SK-N-MC (cell line): Measurements from ENCODE around the gene LAMA3.

ENCODE experiments used
- DNase-seq: peaks from one replicate; pipeline ENCODE4 v3.0.0-alpha.2; 2011; ENCODE audit warnings: low read depth, low spot score
- H3K27ac ChIP-seq: fragments of 200-600 bp; sonication (generic); 2 replicates; pipeline ENCODE4 v1.5.1; 2016; ENCODE audit warnings: mixed run types
- H3K36me3 ChIP-seq: fragments of 200-600 bp; sonication (generic); 2 replicates; pipeline ENCODE4 v1.6.1; 2017; ENCODE audit warnings: antibody characterized with exemption, low read length, mixed read lengths; ENCODE audit not compliant: insufficient read depth
- H3K4me3 ChIP-seq: fragments of 200-600 bp; sonication (generic); 2 replicates; pipeline ENCODE4 v1.5.1; 2016
- H3K9ac ChIP-seq: fragments of 200-600 bp; sonication (generic); 2 replicates; pipeline ENCODE4 v1.8.0; 2017; ENCODE audit warnings: mixed run types, mixed read lengths; ENCODE audit not compliant: insufficient read length
- H3K9me3 ChIP-seq: fragments of 200-600 bp; sonication (generic); 2 replicates; pipeline ENCODE4 v1.6.1; 2017; ENCODE audit warnings: low read depth, mild to moderate bottlenecking, antibody characterized with exemption, low read length, moderate library complexity, mixed read lengths
- EZH2 ChIP-seq: fragments of 200-600 bp; sonication (generic); IDR thresholded peaks from one replicate; pipeline ENCODE4 v1.6.1; 2017; ENCODE audit warnings: antibody characterized with exemption
- FOXP2 ChIP-seq: optimal IDR thresholded peaks from 2 replicates; pipeline ENCODE3; 2011; ENCODE audit warnings: mild to moderate bottlenecking, moderate library complexity; ENCODE audit not compliant: insufficient read depth; ENCODE audit errors: extremely low read length, control extremely low read depth
- POLR2AphosphoS5 ChIP-seq: IDR thresholded peaks from 2 replicates; pipeline ENCODE4 v1.6.1; 2012; ENCODE audit warnings: mild to moderate bottlenecking, low read depth, low read length, borderline replicate concordance

Gene LAMA3

DNA sequence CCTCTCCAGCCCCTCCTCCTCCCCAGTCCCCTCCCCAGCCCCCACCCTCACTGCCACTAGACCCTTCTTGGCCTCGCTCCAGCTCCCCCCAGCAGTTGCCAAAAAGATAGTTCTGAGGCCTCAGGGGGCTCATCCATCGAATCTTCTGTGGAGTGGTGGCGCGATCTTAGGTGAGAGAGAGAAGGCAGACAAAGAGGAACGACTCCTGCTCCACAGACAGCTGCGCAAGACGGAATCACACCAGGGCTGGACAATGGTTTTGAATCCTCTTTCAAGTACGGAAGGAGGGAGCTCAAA lies 68.1 kb downstream of the LAMA3 start:
- H3K36me3 ChIP-seq, result no peaks in the 10 kb centered on the region
- no peak overlapping the region for H3K4me3 ChIP-seq
- no peak overlapping the region for H3K9ac ChIP-seq
- no peak for DNase-seq
- H3K9me3 ChIP-seq, result no peaks in the 10 kb centered on the region
- no peak for TF ChIP-seq FOXP2
- no peak for TF ChIP-seq EZH2
- TF ChIP-seq POLR2AphosphoS5, result no peak
- no peak overlapping the region for H3K27ac ChIP-seq

DNA sequence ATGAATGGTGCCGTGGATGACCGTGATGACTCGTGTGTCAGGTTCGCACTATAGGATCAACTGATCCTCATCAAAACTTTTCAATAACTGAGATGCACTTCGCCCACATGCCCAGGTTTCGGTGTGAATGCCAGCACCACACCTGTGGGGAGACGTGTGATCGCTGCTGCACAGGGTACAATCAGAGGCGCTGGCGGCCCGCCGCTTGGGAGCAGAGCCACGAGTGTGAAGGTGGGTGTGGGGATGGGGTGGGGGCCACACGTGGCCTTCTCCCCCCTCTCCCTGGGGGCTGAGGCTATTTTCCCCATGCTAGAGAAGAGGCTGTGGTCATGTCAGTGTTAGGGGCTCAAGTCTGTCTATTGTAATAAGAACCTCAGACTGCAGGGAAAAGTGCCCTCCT lies 69.0 kb downstream of the LAMA3 start:
- Histone ChIP-seq H3K4me3 (no peak overlapping the region), H3K36me3 (no peaks in the 10 kb centered on the region), H3K9ac (no peak overlapping the region), H3K27ac (no peak overlapping the region), H3K9me3 (no peaks in the 10 kb centered on the region)
- no peak for DNase-seq
- TF ChIP-seq POLR2AphosphoS5, result no peak

- Histone ChIP-seq H3K27ac (no peak overlapping the region), H3K9ac (no peak overlapping the region), H3K36me3 (no peaks in the 10 kb centered on the region), H3K4me3 (no peak overlapping the region), H3K9me3 (no peaks in the 10 kb centered on the region)
- TF ChIP-seq POLR2AphosphoS5 (no peak), FOXP2 (no peak), EZH2 (no peak)
- no peak for DNase-seq
Observed at GRCh38 chr18:23761941-23762340, 72.7 kb downstream of the LAMA3 start.

GRCh38 chr18:23763343-23763742 lies 74.1 kb downstream of the LAMA3 start:
- H3K4me3 ChIP-seq, result no peak overlapping the region
- H3K27ac ChIP-seq, result no peak overlapping the region

DNA sequence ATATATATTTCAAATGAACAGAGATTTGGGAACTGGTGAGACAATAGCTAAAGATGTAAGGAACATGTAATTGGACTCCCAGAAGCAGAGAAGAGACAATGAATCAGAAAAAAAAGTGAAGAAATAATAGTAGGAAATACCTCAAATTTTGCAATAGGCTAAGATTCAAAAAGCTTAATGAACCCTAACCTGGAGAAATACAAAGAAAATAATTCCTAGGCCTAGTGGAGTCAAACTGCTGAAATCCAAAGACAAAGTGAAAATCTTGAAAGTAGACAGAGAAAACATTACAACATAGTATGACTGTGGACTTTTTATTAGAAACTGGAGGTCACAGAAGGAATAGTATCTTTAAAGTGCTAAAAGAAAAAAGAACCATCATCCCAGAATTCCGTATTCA lies 76.7 kb downstream of the LAMA3 start:
- H3K36me3 ChIP-seq, result no peaks in the 10 kb centered on the region
- no peak for TF ChIP-seq EZH2
- no peak for TF ChIP-seq POLR2AphosphoS5
- TF ChIP-seq FOXP2, result no peak
- H3K9ac ChIP-seq, result no peak overlapping the region
- H3K9me3 ChIP-seq, result no peaks in the 10 kb centered on the region
- no peak overlapping the region for H3K4me3 ChIP-seq
- DNase-seq, result no peak
- H3K27ac ChIP-seq, result no peak overlapping the region

More at GRCh38 chr18:23763343-23763742, 74.1 kb downstream of the LAMA3 start:
- DNase-seq, result no peak
- TF ChIP-seq POLR2AphosphoS5, result no peak
- no peak for TF ChIP-seq FOXP2
- no peak for TF ChIP-seq EZH2
- H3K9me3 ChIP-seq, result no peaks in the 10 kb centered on the region
- H3K36me3 ChIP-seq, result no peaks in the 10 kb centered on the region
- H3K9ac ChIP-seq, result no peak overlapping the region

- no peak overlapping the region for H3K4me3 ChIP-seq
- no peak overlapping the region for H3K27ac ChIP-seq
- no peak overlapping the region for H3K9ac ChIP-seq
- no peaks in the 10 kb centered on the region for H3K9me3 ChIP-seq
- TF ChIP-seq EZH2 (no peak), POLR2AphosphoS5 (no peak), FOXP2 (no peak)
- DNase-seq, result no peak
- H3K36me3 ChIP-seq, result no peaks in the 10 kb centered on the region
Observed at GRCh38 chr18:23772327-23773024, 83.2 kb downstream of the LAMA3 start.

DNA sequence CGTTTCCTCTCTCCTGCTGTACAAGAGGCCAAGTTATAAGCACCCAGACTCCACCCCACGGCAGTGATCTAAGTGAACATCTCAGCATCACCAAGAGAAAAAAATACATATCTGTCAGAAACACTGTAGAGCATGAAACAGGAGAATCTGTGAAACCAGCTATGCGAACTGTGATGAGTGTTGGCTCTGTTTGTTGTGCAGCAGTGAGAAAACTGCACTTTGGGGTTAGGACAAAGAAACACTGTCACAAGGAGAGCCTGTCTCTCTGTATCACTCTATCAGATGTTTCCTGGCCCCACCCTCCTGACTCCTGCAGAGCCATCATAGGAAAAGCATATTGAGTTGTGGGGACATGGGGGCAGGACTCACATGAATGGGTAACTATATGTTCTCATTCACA lies 87.1 kb downstream of the LAMA3 start:
- no peak overlapping the region for H3K27ac ChIP-seq
- H3K4me3 ChIP-seq, result no peak overlapping the region
- H3K9me3 ChIP-seq, result no peaks in the 10 kb centered on the region
- TF ChIP-seq EZH2 (no peak), FOXP2 (no peak), POLR2AphosphoS5 (no peak)
- no peak overlapping the region for H3K9ac ChIP-seq
- no peak for DNase-seq
- no peaks in the 10 kb centered on the region for H3K36me3 ChIP-seq

GRCh38 chr18:23778828-23779227 lies 89.6 kb downstream of the LAMA3 start:
- DNase-seq, result no peak
- Histone ChIP-seq H3K27ac (no peak overlapping the region), H3K36me3 (no peaks in the 10 kb centered on the region), H3K9ac (no peak overlapping the region), H3K4me3 (no peak overlapping the region), H3K9me3 (no peaks in the 10 kb centered on the region)
- TF ChIP-seq FOXP2 (no peak), POLR2AphosphoS5 (no peak), EZH2 (no peak)

DNA sequence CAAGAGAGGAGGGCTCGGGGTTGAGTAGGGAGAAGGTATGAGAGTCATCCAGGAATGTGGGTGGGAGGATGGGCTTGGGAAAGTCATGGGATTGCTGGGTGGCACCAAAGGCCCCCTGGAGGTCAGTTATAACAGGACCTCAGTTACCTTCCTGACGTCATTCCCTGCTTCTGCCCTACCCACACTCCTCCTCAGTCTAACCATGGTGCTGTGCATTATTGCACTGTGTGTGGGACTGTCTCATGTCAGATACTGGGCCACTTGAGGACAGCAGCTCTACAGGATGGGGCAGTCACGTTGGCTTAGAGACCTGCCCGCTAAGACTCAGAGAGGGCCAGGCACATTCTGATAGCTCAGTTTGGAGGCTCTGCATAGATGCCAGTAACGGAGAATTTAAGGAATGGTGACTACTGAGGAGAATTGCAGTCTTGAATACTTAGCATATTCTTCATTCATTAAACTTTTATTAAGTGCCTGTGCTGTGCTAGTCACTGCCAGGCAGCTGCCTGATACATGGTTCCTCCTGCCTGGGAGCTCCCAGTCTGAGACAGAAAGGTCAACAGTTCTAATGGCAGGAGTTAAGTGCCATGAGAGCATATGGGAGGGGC lies 90.5 kb downstream of the LAMA3 start:
- no peaks in the 10 kb centered on the region for H3K9me3 ChIP-seq
- no peak for DNase-seq
- no peak overlapping the region for H3K27ac ChIP-seq

More for the DNA sequence above, 90.5 kb downstream of the LAMA3 start:
- Histone ChIP-seq H3K4me3 (no peak overlapping the region), H3K9ac (no peak overlapping the region), H3K36me3 (no peaks in the 10 kb centered on the region)
- TF ChIP-seq EZH2 (no peak), POLR2AphosphoS5 (no peak), FOXP2 (no peak)
